A549 (cell line): ENCODE results near the gene RMC1. TPM values are rescaled to one million over a fixed set of nuclear protein-coding genes. Genes with fewer than 3 reads are reported as not detected.

ENCODE experiments used
- ATAC-seq, 2 experiments: fragments of 200-7000 bp in 1 of 2; fragments of >200 bp in 1 of 2; cut with Nextera tagmentation in 1 of 2; cut with Tn5 transposase in 1 of 2; 3 replicates each; pipeline versions ENCODE4 v1.8.0 to v1.9.1; 2018 to 2020; ENCODE audit warnings: mild to moderate bottlenecking in 1 of 2, moderate library complexity in 1 of 2
- CTCF ChIA-PET: fragments of 300-600 bp; sonication (Branson Sonifier 250); formaldehyde crosslinking; extraction: SDS; loops from one replicate; lab custom pipeline; 2021; ENCODE audit warnings: antibody characterized with exemption, inconsistent platforms; lab: Yijun Ruan, JAX
- POLR2A ChIA-PET: fragments of 350-600 bp; formaldehyde crosslinking; extraction: SDS; loops from one replicate; lab custom pipeline; 2021; ENCODE audit warnings: antibody characterized with exemption, inconsistent platforms; lab: Yijun Ruan, JAX
- DNase-seq, 2 experiments: peaks; one replicate each; pipeline versions ENCODE4 v3.0.0 to v3.0.0-alpha.2; 2011 to 2016; ENCODE audit warnings: low read depth in 1 of 2, low spot score in 1 of 2
- FAIRE-seq: peaks from 2 replicates; lab custom pipeline; 2011; peaks lifted over from hg19 to GRCh38; lab: Jason Lieb, UNC
- H3K27ac ChIP-seq, 2 experiments: fragments of >200 bp; sonication (Bioruptor Twin); formaldehyde crosslinking; 3 replicates each; pipeline ENCODE4 v1.5.1; 2016 to 2017
- H3K4me1 ChIP-seq: fragments of >200 bp; sonication (Bioruptor Twin); formaldehyde crosslinking; 3 replicates; pipeline ENCODE4 v1.6.1; 2016
- H3K4me2 ChIP-seq: fragments of >200 bp; sonication (Bioruptor Twin); formaldehyde crosslinking; 3 replicates; pipeline ENCODE4 v1.6.1; 2016
- H3K4me3 ChIP-seq: fragments of >200 bp; sonication (Bioruptor Twin); formaldehyde crosslinking; 3 replicates; pipeline ENCODE4 v1.5.1; 2016
- H3K9me3 ChIP-seq: fragments of >200 bp; sonication (Bioruptor Twin); formaldehyde crosslinking; 3 replicates; pipeline ENCODE4 v1.6.1; 2016
- BHLHE40 ChIP-seq: IDR thresholded peaks from 2 replicates; pipeline ENCODE4 v1.6.1; 2012; ENCODE audit warnings: low read depth, low read length, inconsistent platforms
- CEBPB ChIP-seq, 2 experiments: fragments of >200 bp in 1 of 2; sonication (Bioruptor Twin) in 1 of 2; formaldehyde crosslinking in 1 of 2; IDR thresholded peaks; 2 replicates each; pipeline ENCODE4 v1.6.1; 2012 to 2016
- EHF ChIP-seq: fragments of 250-450 bp; sonication (Bioruptor Pico); IDR thresholded peaks from 2 replicates; pipeline ENCODE4 v1.5.0; 2020; ENCODE audit warnings: mild to moderate bottlenecking
- ESRRA ChIP-seq: fragments of 150-350 bp; IDR thresholded peaks from 2 replicates; pipeline ENCODE4 v1.6.1; 2014; ENCODE audit warnings: mild to moderate bottlenecking, low read length, borderline replicate concordance
- FOSB ChIP-seq: fragments of 250-450 bp; sonication (Bioruptor Pico); IDR thresholded peaks from 2 replicates; pipeline ENCODE4 v1.5.0; 2020; ENCODE audit warnings: mild to moderate bottlenecking, moderate library complexity
- FOSL2 ChIP-seq, 2 experiments: fragments of 450-650 bp in 1 of 2; fragments of >200 bp in 1 of 2; sonication (Bioruptor Twin) in 1 of 2; formaldehyde crosslinking; IDR thresholded peaks; 2 replicates each; pipeline versions ENCODE4 v1.5.0 to v1.6.1; 2016 to 2020; ENCODE audit warnings: mild to moderate bottlenecking in 1 of 2, moderate library complexity in 1 of 2
- GATA3 ChIP-seq: IDR thresholded peaks from 2 replicates; pipeline ENCODE4 v1.6.1; 2012; ENCODE audit warnings: borderline replicate concordance
- HDAC2 ChIP-seq: fragments of 200-600 bp; sonication (generic); IDR thresholded peaks from 2 replicates; pipeline ENCODE4 v1.6.1; 2016
- HEYL ChIP-seq: fragments of 250-450 bp; sonication (Bioruptor Pico); IDR thresholded peaks from 2 replicates; pipeline ENCODE4 v1.8.0; 2021; ENCODE audit warnings: mild to moderate bottlenecking, moderate library complexity
- HOXB13 ChIP-seq: fragments of 250-450 bp; sonication (Bioruptor Pico); IDR thresholded peaks from 2 replicates; pipeline ENCODE4 v1.5.0; 2020; ENCODE audit warnings: low read depth, mild to moderate bottlenecking, moderate library complexity
- HOXB5 ChIP-seq: fragments of 250-450 bp; sonication (Bioruptor Pico); IDR thresholded peaks from 2 replicates; pipeline ENCODE4 v1.5.0; 2020; ENCODE audit warnings: mild to moderate bottlenecking, moderate library complexity
- JUNB ChIP-seq: fragments of >200 bp; sonication (Bioruptor Twin); formaldehyde crosslinking; IDR thresholded peaks from 2 replicates; pipeline ENCODE4 v1.6.1; 2016
- MAFK ChIP-seq: fragments of 450-650 bp; IDR thresholded peaks from 2 replicates; pipeline ENCODE4 v1.6.1; 2014; ENCODE audit not compliant: partially characterized antibody
- MAZ ChIP-seq: fragments of 150-350 bp; IDR thresholded peaks from 2 replicates; pipeline ENCODE4 v1.6.1; 2014; ENCODE audit warnings: antibody characterized with exemption, low read depth, low read length, borderline replicate concordance
- NR3C1 ChIP-seq: fragments of >200 bp; sonication (Bioruptor Twin); formaldehyde crosslinking; IDR thresholded peaks from 3 replicates; pipeline ENCODE4 v1.6.1; 2017
- RARB ChIP-seq: fragments of 250-450 bp; sonication (Bioruptor Pico); IDR thresholded peaks from 2 replicates; pipeline ENCODE4 v1.8.0; 2021; ENCODE audit warnings: mild to moderate bottlenecking, moderate library complexity
- RNF2 ChIP-seq: fragments of 200-600 bp; sonication (generic); IDR thresholded peaks from 2 replicates; pipeline ENCODE4 v1.6.1; 2016; ENCODE audit warnings: low read depth, mild to moderate bottlenecking, antibody characterized with exemption, moderate library complexity, borderline replicate concordance
- TP53 ChIP-seq: fragments of 250-450 bp; sonication (Bioruptor Pico); IDR thresholded peaks from 2 replicates; pipeline ENCODE4 v1.5.0; 2021; ENCODE audit warnings: mild to moderate bottlenecking, moderate library complexity
- ZC3H11A ChIP-seq: fragments of 450-650 bp; IDR thresholded peaks from 2 replicates; pipeline ENCODE4 v1.6.1; 2014; ENCODE audit warnings: antibody characterized with exemption, mild to moderate bottlenecking
- ZNF302 ChIP-seq: fragments of 250-450 bp; sonication (Bioruptor Pico); IDR thresholded peaks from 2 replicates; pipeline ENCODE4 v1.9.0; 2021; ENCODE audit warnings: inconsistent platforms, mild to moderate bottlenecking, moderate library complexity
- WGBS: methylation state at CpG from one replicate; pipeline ENCODE4 v1.1.6; 2017; ENCODE audit errors: missing lambda C conversion rate; 5-methylcytosine and 5-hydroxymethylcytosine counted together
- polyA plus RNA-seq, 4 experiments: library from polyadenylated mRNA; depleted of rRNA in 3 of 4; stranded (reverse); fragments of >200 nt; fragmentation: RNase III in 1 of 4; extraction: RNeasy Plus Mini Kit Qiagen cat#74134 plus additional on column Dnase treatment in 1 of 4; gene quantifications; 2 replicates in 3 of 4; 3 replicates in 1 of 4; pipeline ENCODE4 v1.2.3, GENCODE V29; 2011 to 2017
- TF ChIP-seq, protein P1 (sequence below): fragments of 250-450 bp; sonication (Bioruptor Pico); IDR thresholded peaks from 2 replicates; pipeline ENCODE4 v1.5.0; 2021; ENCODE audit warnings: mild to moderate bottlenecking, moderate library complexity, borderline replicate concordance
- TF ChIP-seq, protein P2 (sequence below): fragments of >200 bp; sonication (Bioruptor Twin); formaldehyde crosslinking; IDR thresholded peaks from 2 replicates; pipeline ENCODE4 v1.6.1; 2016
- TF ChIP-seq, protein P3 (sequence below): IDR thresholded peaks from 2 replicates; pipeline ENCODE4 v1.6.1; 2012; ENCODE audit warnings: low read depth, borderline replicate concordance
- TF ChIP-seq, protein P4 (sequence below): fragments of 450-650 bp; IDR thresholded peaks from 2 replicates; pipeline ENCODE4 v1.6.1; 2014; ENCODE audit warnings: antibody characterized with exemption

The RMC1 gene
- polyA plus RNA-seq, 2 of the 4 experiments (the other 2 are of a cell fraction): 15.7 to 17.5 TPM

DNA sequence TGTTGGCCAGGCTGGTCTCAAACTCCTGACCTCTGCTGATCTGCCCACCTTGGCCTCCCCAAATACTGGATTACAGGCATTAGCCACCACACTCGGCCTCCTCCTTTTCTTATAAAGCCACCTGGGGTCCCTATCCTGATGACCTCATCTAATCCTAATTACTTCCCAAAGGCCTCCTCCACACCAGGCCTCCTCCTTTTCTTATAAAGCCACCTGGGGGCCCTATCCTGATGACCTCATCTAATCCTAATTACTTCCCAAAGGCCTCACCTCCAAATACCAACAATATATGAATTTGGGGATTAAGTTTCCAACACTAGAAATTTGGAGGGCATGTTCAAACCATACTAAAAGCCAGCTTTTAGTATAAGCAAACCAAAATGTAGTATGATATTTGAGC, 9.7 kb upstream of the RMC1 start:
- no peak for TF ChIP-seq HDAC2
- no peak for TF ChIP-seq EHF (CRISPR knock-in tag)
- no peak for TF ChIP-seq JUNB
- TF ChIP-seq, all 56 proteins: peak for 0
- CTCF ChIA-PET: no interaction called here
- H3K4me3 ChIP-seq: no peak overlapping the region
- ATAC-seq (no peak), FAIRE-seq (no peak), DNase-seq (no peak)
- WGBS: 53% methylated on average over 1 of the region's 1 CpG
- no peaks in the 10 kb centered on the region for H3K9me3 ChIP-seq
- POLR2A ChIA-PET: no interaction called here
- H3K4me1 ChIP-seq: 0 out of 3 replicates have a peak, but pooled peaks cover 3% of the 10 kb centered on the region
- no peak overlapping the region for H3K27ac ChIP-seq
- no peak overlapping the region for H3K4me2 ChIP-seq

DNA sequence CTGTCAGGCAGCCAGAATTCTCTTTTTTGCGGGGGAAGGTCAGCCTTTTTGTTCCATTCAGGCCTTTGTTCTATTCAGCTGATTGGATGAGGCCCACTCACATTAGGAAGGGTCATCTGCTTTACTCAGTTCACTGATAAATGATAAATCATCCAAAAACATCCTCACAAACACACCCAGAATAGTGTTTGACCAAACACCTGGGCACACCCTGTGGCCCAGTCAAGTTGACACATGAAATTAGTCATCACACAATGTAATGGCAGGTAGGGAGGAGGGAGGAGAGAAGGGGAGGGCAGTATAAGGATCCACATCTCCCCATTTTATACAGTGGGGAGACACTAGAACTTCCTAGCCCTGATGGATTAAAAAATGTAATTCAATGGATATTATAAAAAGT, 8.3 kb upstream of the RMC1 start:
- DNase-seq (no peak), ATAC-seq (no peak), FAIRE-seq (no peak)
- H3K27ac ChIP-seq: no peak overlapping the region
- 68% methylated on average over 1 of the region's 1 CpG for WGBS
- no peak overlapping the region for H3K4me3 ChIP-seq
- H3K4me1 ChIP-seq: 0 out of 3 replicates have a peak, but pooled peaks cover 3% of the 10 kb centered on the region
- POLR2A ChIA-PET: no interaction called here
- no peak overlapping the region for H3K4me2 ChIP-seq
- no peaks in the 10 kb centered on the region for H3K9me3 ChIP-seq
- no peak for TF ChIP-seq ZNF302 (CRISPR knock-in tag)
- no peak for TF ChIP-seq MAZ
- TF ChIP-seq, protein P1, sequence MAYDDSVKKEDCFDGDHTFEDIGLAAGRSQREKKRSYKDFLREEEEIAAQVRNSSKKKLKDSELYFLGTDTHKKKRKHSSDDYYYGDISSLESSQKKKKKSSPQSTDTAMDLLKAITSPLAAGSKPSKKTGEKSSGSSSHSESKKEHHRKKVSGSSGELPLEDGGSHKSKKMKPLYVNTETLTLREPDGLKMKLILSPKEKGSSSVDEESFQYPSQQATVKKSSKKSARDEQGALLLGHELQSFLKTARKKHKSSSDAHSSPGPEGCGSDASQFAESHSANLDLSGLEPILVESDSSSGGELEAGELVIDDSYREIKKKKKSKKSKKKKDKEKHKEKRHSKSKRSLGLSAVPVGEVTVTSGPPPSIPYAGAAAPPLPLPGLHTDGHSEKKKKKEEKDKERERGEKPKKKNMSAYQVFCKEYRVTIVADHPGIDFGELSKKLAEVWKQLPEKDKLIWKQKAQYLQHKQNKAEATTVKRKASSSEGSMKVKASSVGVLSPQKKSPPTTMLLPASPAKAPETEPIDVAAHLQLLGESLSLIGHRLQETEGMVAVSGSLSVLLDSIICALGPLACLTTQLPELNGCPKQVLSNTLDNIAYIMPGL: no peak
- TF ChIP-seq ESRRA: no peak
- TF ChIP-seq NR3C1: no peak
- TF ChIP-seq RNF2: no peak
- TF ChIP-seq HDAC2: no peak
- no peak for TF ChIP-seq TP53 (CRISPR knock-in tag)
- TF ChIP-seq MAFK: no peak
- TF ChIP-seq GATA3: no peak
- no peak for TF ChIP-seq CEBPB (IDR thresholded peaks at IDR 0.05)
- no peak for TF ChIP-seq HEYL (CRISPR knock-in tag)
- CTCF ChIA-PET: no interaction called here

DNA sequence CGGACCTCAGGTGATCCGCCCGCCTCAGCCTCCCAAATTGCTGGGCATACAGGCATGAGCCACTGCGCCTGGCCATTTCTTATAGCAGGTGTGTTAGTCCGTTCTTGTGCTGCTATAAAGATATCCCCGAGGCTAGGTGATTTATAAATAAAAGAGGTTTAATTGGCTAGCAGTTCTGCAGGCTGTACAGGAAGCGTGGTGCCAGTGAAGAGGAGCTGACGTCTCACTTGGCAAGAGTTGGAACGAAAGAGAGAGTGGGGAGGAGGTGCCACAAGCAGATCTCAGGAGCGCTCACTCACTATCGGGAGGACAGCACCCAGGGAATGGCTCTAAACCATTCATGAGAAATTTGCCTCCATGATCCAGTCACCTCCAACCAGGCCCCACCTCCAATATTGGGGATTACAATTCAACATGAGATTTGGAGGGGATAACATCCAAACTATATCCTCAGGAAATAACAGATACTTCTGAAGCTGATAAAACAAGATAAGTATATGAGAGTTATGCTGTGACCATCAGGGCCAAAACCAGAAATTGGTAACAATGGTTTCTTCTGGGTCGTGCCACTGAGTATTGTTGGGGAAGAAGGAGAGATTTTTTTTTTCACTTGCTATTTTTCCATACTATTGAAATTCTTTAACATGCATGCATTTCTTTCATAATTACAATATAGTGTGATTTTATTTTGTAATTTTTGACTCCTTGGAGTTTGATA, 7.4 kb upstream of the RMC1 start:
- POLR2A ChIA-PET: no interaction called here
- TF ChIP-seq FOSL2 (IDR thresholded peaks at IDR 0.05) (no peak), FOSL2 (CRISPR knock-in tag; IDR thresholded peaks at IDR 0.05) (no peak), HEYL (CRISPR knock-in tag) (no peak), ZC3H11A (no peak), ESRRA (no peak), BHLHE40 (no peak), FOSB (CRISPR knock-in tag) (no peak), EHF (CRISPR knock-in tag) (no peak), HOXB13 (CRISPR knock-in tag) (no peak), MAZ (no peak), RARB (CRISPR knock-in tag) (no peak), HOXB5 (CRISPR knock-in tag) (no peak)
- TF ChIP-seq, protein P2, sequence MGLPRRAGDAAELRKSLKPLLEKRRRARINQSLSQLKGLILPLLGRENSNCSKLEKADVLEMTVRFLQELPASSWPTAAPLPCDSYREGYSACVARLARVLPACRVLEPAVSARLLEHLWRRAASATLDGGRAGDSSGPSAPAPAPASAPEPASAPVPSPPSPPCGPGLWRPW: no peak
- TF ChIP-seq, protein P3, sequence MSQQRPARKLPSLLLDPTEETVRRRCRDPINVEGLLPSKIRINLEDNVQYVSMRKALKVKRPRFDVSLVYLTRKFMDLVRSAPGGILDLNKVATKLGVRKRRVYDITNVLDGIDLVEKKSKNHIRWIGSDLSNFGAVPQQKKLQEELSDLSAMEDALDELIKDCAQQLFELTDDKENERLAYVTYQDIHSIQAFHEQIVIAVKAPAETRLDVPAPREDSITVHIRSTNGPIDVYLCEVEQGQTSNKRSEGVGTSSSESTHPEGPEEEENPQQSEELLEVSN: no peak
- TF ChIP-seq, protein P4, sequence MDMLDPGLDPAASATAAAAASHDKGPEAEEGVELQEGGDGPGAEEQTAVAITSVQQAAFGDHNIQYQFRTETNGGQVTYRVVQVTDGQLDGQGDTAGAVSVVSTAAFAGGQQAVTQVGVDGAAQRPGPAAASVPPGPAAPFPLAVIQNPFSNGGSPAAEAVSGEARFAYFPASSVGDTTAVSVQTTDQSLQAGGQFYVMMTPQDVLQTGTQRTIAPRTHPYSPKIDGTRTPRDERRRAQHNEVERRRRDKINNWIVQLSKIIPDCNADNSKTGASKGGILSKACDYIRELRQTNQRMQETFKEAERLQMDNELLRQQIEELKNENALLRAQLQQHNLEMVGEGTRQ: no peak
- TF ChIP-seq, all 56 proteins: peak for 0

More for the DNA sequence above, 7.4 kb upstream of the RMC1 start:
- H3K9me3 ChIP-seq: no peaks in the 10 kb centered on the region
- ATAC-seq (no peak), DNase-seq (no peak), FAIRE-seq (no peak)
- H3K27ac ChIP-seq: no peak overlapping the region
- 78% methylated on average over 12 of the region's 12 CpGs for WGBS
- 0 out of 3 replicates have a peak, but pooled peaks cover 3% of the 10 kb centered on the region for H3K4me1 ChIP-seq
- no peak overlapping the region for H3K4me2 ChIP-seq
- CTCF ChIA-PET: interaction anchor here (0.6 to 1.3 kb wide), 3 partner anchors 150 to 423 kb away, joined by 3 to 4 read pairs (median 4); no protein-coding TSS in a partner anchor
- H3K4me3 ChIP-seq: no peak overlapping the region
